OCI-LY7 (cell line): ENCODE results near the gene FAM83D. TPM values are rescaled to one million over a fixed set of nuclear protein-coding genes. Genes with fewer than 3 reads are reported as not detected.

Experiments
- BruUV-seq: library from RNA; stranded (reverse); fragments of 400-500 nt; replicated peaks from 2 replicates; lab custom pipeline; 2021; lab: Mats Ljungman, UMichigan
- CTCF ChIA-PET: fragments of 300-600 bp; sonication (Branson Sonifier 250); formaldehyde crosslinking; loops from one replicate; lab custom pipeline; 2022; ENCODE audit warnings: antibody characterized with exemption; ENCODE audit not compliant: unreplicated experiment; lab: Charles Lee
- POLR2A ChIA-PET: fragments of 300-600 bp; sonication (Branson Sonifier 250); formaldehyde crosslinking; loops from one replicate; lab custom pipeline; 2022; ENCODE audit warnings: antibody characterized with exemption; lab: Charles Lee
- DNase-seq: peaks from one replicate; pipeline ENCODE4 v3.0.0-alpha.2; 2015; ENCODE audit warnings: low spot score
- H2AFZ ChIP-seq: fragments of 200-600 bp; sonication (generic), shearing (Covaris generic); 2 replicates; pipeline ENCODE4 v1.6.1; 2014; ENCODE audit warnings: mild to moderate bottlenecking, antibody characterized with exemption, low read length, moderate library complexity
- H3K27ac ChIP-seq: fragments of 200-600 bp; sonication (generic); 2 replicates; pipeline ENCODE4 v1.5.1; 2014; ENCODE audit warnings: mixed run types, low read depth, mild to moderate bottlenecking, moderate library complexity, low read length, inconsistent platforms; ENCODE audit not compliant: poor library complexity, severe bottlenecking
- H3K36me3 ChIP-seq: fragments of 200-600 bp; sonication (generic); 2 replicates; pipeline ENCODE4 v1.6.1; 2014; ENCODE audit warnings: mild to moderate bottlenecking, antibody characterized with exemption, low read length, moderate library complexity, mixed read lengths; ENCODE audit not compliant: insufficient read depth
- H3K4me1 ChIP-seq: fragments of 200-600 bp; sonication (generic); 2 replicates; pipeline ENCODE4 v1.5.1; 2014; ENCODE audit warnings: mild to moderate bottlenecking, low read length; ENCODE audit not compliant: insufficient read depth, poor library complexity, severe bottlenecking
- H3K4me2 ChIP-seq: fragments of 200-600 bp; sonication (generic); 2 replicates; pipeline ENCODE4 v1.6.1; 2014; ENCODE audit warnings: mild to moderate bottlenecking, low read length
- H3K4me3 ChIP-seq: fragments of 200-600 bp; sonication (generic); 2 replicates; pipeline ENCODE4 v1.5.1; 2014; ENCODE audit warnings: mild to moderate bottlenecking, low read depth, low read length; ENCODE audit not compliant: poor library complexity, severe bottlenecking
- H3K79me2 ChIP-seq: fragments of 200-600 bp; sonication (generic); 2 replicates; pipeline ENCODE4 v1.6.1; 2016; ENCODE audit warnings: low read depth, mild to moderate bottlenecking, low read length, moderate library complexity, mixed read lengths; ENCODE audit not compliant: insufficient read depth
- H3K9me2 ChIP-seq: fragments of 200-600 bp; sonication (generic); 2 replicates; pipeline ENCODE4 v1.6.1; 2016; ENCODE audit warnings: mild to moderate bottlenecking, low read length, mixed read lengths; ENCODE audit not compliant: insufficient read depth
- H3K9me3 ChIP-seq: fragments of 200-600 bp; sonication (generic); 2 replicates; pipeline ENCODE4 v1.6.1; 2014; ENCODE audit warnings: mild to moderate bottlenecking, mixed run types, low read length, mixed read lengths
- H4K20me1 ChIP-seq: fragments of 200-600 bp; sonication (generic); 2 replicates; pipeline ENCODE4 v1.6.1; 2014; ENCODE audit warnings: mild to moderate bottlenecking, antibody characterized with exemption, low read length, moderate library complexity, mixed read lengths; ENCODE audit not compliant: insufficient read depth
- EZH2phosphoT487 ChIP-seq: fragments of 200-600 bp; sonication (generic); IDR thresholded peaks from 2 replicates; pipeline ENCODE4 v1.6.1; 2018; ENCODE audit warnings: low read depth, borderline replicate concordance, mild to moderate bottlenecking, mixed run types, antibody characterized with exemption, low read length, moderate library complexity, mixed read lengths
- intact Hi-C: fragments of 100-400 bp; cut with micrococcal nuclease; formaldehyde crosslinking; loops from one replicate; pipeline ENCODE4 v1.10.0; 2022; ENCODE audit not compliant: unreplicated experiment
- total RNA-seq, 2 experiments: library from RNA; depleted of rRNA in 1 of 2; stranded (reverse); fragments of >200 nt in 1 of 2; shearing (Covaris generic) in 1 of 2; gene quantifications; 2 replicates each; pipeline ENCODE4 v1.2.3, GENCODE V29; 2014 to 2022
- TF ChIP-seq, protein P1 (sequence below): fragments of 200-600 bp; sonication (generic); conservative IDR thresholded peaks from 2 replicates; pipeline ENCODE4 v1.5.1; 2014; ENCODE audit warnings: mild to moderate bottlenecking, antibody characterized with exemption, low read length, moderate library complexity, mixed read lengths

The FAM83D gene
- total RNA-seq, 2 experiments from 2014 or later, result 32.6 to 48.2 TPM

- BruUV-seq, result no TSS peak
- POLR2A ChIA-PET, result no interaction called here
- H3K36me3 ChIP-seq, result peaks cover 71% of the 10 kb centered on the region
Measured at GRCh38 chr20:38969708-38970107, 43.5 kb downstream of the FAM83D start.

GRCh38 chr20:38970302-38970701 is 44.1 kb downstream of the FAM83D start:
- Histone ChIP-seq H3K4me1 (no peaks in the 10 kb centered on the region), H3K9me3 (no peaks in the 10 kb centered on the region), H2AFZ (no peak overlapping the region), H3K4me2 (no peak overlapping the region), H4K20me1 (no peaks in the 10 kb centered on the region; the same call in 1 of the 2 replicates), H3K9me2 (no peaks in the 10 kb centered on the region), H3K79me2 (0 out of 2 replicates have a peak, but pooled peaks cover 3% of the 10 kb centered on the region), H3K36me3 (peaks cover 71% of the 10 kb centered on the region), H3K4me3 (no peak overlapping the region), H3K27ac (no peak overlapping the region)
- TF ChIP-seq EZH2phosphoT487, result no peak
- TF ChIP-seq, protein P1, sequence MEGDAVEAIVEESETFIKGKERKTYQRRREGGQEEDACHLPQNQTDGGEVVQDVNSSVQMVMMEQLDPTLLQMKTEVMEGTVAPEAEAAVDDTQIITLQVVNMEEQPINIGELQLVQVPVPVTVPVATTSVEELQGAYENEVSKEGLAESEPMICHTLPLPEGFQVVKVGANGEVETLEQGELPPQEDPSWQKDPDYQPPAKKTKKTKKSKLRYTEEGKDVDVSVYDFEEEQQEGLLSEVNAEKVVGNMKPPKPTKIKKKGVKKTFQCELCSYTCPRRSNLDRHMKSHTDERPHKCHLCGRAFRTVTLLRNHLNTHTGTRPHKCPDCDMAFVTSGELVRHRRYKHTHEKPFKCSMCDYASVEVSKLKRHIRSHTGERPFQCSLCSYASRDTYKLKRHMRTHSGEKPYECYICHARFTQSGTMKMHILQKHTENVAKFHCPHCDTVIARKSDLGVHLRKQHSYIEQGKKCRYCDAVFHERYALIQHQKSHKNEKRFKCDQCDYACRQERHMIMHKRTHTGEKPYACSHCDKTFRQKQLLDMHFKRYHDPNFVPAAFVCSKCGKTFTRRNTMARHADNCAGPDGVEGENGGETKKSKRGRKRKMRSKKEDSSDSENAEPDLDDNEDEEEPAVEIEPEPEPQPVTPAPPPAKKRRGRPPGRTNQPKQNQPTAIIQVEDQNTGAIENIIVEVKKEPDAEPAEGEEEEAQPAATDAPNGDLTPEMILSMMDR, result no peak
- intact Hi-C loops, result no loop called here
- BruUV-seq, result no TSS peak
- DNase-seq, result no peak
- ChIA-PET CTCF (no interaction called here), POLR2A (no interaction called here)

More at GRCh38 chr20:38969708-38970107, 43.5 kb downstream of the FAM83D start:
- Histone ChIP-seq H3K4me2 (no peak overlapping the region), H3K9me3 (no peaks in the 10 kb centered on the region), H3K27ac (no peak overlapping the region), H4K20me1 (peaks cover 4% of the 10 kb centered on the region; the same call in 1 of the 2 replicates), H3K4me1 (no peaks in the 10 kb centered on the region), H3K79me2 (0 out of 2 replicates have a peak, but pooled peaks cover 7% of the 10 kb centered on the region), H3K9me2 (no peaks in the 10 kb centered on the region), H2AFZ (no peak overlapping the region), H3K4me3 (no peak overlapping the region)
- TF ChIP-seq, protein P1, result no peak
- TF ChIP-seq EZH2phosphoT487, result no peak
- CTCF ChIA-PET, result interaction anchor here (0.6 kb wide), 1 partner anchor 80 kb away, joined by 3 read pairs; no protein-coding TSS in a partner anchor
- intact Hi-C loops, result loop anchor here (10.0 kb wide), 1 partner anchor 525 kb away; no protein-coding TSS in a partner anchor
- no peak for DNase-seq

- H3K36me3 ChIP-seq, result peaks cover 86% of the 10 kb centered on the region
- intact Hi-C loops, result no loop called here
- TF ChIP-seq, protein P1, result no peak
- no peak for TF ChIP-seq EZH2phosphoT487
- CTCF ChIA-PET, result interaction anchor here (0.6 kb wide), 1 partner anchor 74 kb away, joined by 3 read pairs; no protein-coding TSS in a partner anchor
- no peaks in the 10 kb centered on the region for H3K9me2 ChIP-seq
- no peak overlapping the region for H3K4me3 ChIP-seq
- H3K27ac ChIP-seq, result no peak overlapping the region
- no peak overlapping the region for H3K4me2 ChIP-seq
- no peaks in the 10 kb centered on the region for H3K4me1 ChIP-seq
- no peak overlapping the region for H2AFZ ChIP-seq
- DNase-seq, result no peak
- H4K20me1 ChIP-seq, result no peaks in the 10 kb centered on the region
- H3K9me3 ChIP-seq, result no peaks in the 10 kb centered on the region
- POLR2A ChIA-PET, result interaction anchor here (1.6 kb wide), 1 partner anchor 8 kb away, joined by 4 read pairs; no protein-coding TSS in a partner anchor
- no TSS peak for BruUV-seq
- H3K79me2 ChIP-seq, result no peaks in the 10 kb centered on the region
Measured at GRCh38 chr20:38973107-38973506, 46.9 kb downstream of the FAM83D start.
